Erythroblast (primary cell): ENCODE measurements around the gene CRISP3.

ENCODE experiments used
- GATA1 ChIP-seq: IDR thresholded peaks from 2 replicates; pipeline ENCODE4 v1.6.1; 2011; ENCODE audit warnings: low read depth, mild to moderate bottlenecking, control low read depth, low read length, moderate library complexity
- POLR2A ChIP-seq: IDR thresholded peaks from 2 replicates; pipeline ENCODE4 v1.6.1; 2011; ENCODE audit warnings: mild to moderate bottlenecking, low read length

GRCh38 chr6:49782293-49782692 lies 38.1 kb upstream of the CRISP3 start:
- TF ChIP-seq POLR2A, result peak; percentile 53
- TF ChIP-seq GATA1, result no peak
